NCI-H1417 (cell line): Measurements from ENCODE around the gene LRRC1.
A peak's percentile ranks its signal among the peaks of the same experiment; 100 is the strongest.

Experiments used
- DNase-seq, 3 experiments: peaks; one replicate each; lab custom pipeline; 2025; lab: John Stamatoyannopoulos, UW

Gene LRRC1

GRCh38 chr6:53815381-53816119 lies 20.7 kb downstream of the LRRC1 start:
- no peak for DNase-seq

GRCh38 chr6:53818858-53819609 lies 24.2 kb downstream of the LRRC1 start:
- no peak for DNase-seq

- DNase-seq, result no peak
Observed at GRCh38 chr6:53822401-53823125, 27.8 kb downstream of the LRRC1 start.

- no peak for DNase-seq
Observed at GRCh38 chr6:53824714-53825113, 29.9 kb downstream of the LRRC1 start.

- DNase-seq, result no peak
Observed at GRCh38 chr6:53825532-53826321, 30.9 kb downstream of the LRRC1 start.

- DNase-seq, result no peak
Observed at GRCh38 chr6:53827531-53827930, 32.7 kb downstream of the LRRC1 start.

GRCh38 chr6:53828215-53828614 lies 33.4 kb downstream of the LRRC1 start:
- DNase-seq, result no peak

GRCh38 chr6:53828966-53829697 lies 34.3 kb downstream of the LRRC1 start:
- DNase-seq, result no peak

GRCh38 chr6:53829698-53830221 lies 35.0 kb downstream of the LRRC1 start:
- DNase-seq, result no peak

- DNase-seq, result no peak
Observed at GRCh38 chr6:53830366-53830765, 35.6 kb downstream of the LRRC1 start.

- DNase-seq, result no peak
Observed at GRCh38 chr6:53831081-53831869, 36.5 kb downstream of the LRRC1 start.

GRCh38 chr6:53831936-53832660 lies 37.3 kb downstream of the LRRC1 start:
- DNase-seq, result no peak

- peak in 2 of 3 experiments; percentile 28 to 52 for DNase-seq
Observed at GRCh38 chr6:53833155-53833554, 38.4 kb downstream of the LRRC1 start.

GRCh38 chr6:53834132-53834531 lies 39.3 kb downstream of the LRRC1 start:
- peak in 1 of 3 experiments; percentile 4 for DNase-seq

GRCh38 chr6:53837865-53838769 lies 43.3 kb downstream of the LRRC1 start:
- peak; percentile 9 to 65 (median 16) for DNase-seq

GRCh38 chr6:53840027-53840426 lies 45.2 kb downstream of the LRRC1 start:
- DNase-seq, result no peak

- DNase-seq, result no peak
Observed at GRCh38 chr6:53845280-53846195, 50.7 kb downstream of the LRRC1 start.
